VCaP (cell line): Measurements from ENCODE around the gene PACSIN2.

Experiments
- H3K27ac ChIP-seq: fragments of 450-650 bp; 2 replicates; pipeline ENCODE4 v1.5.1; 2017
- CTCF ChIP-seq: fragments of 450-650 bp; conservative IDR thresholded peaks from 2 replicates; pipeline ENCODE4 v1.5.1; 2017; ENCODE audit warnings: mild to moderate bottlenecking, moderate library complexity

The PACSIN2 gene

GRCh38 chr22:42874010-42874409 lies 140.9 kb downstream of the PACSIN2 start:
- H3K27ac ChIP-seq, result no peak overlapping the region
- TF ChIP-seq CTCF, result no peak

DNA sequence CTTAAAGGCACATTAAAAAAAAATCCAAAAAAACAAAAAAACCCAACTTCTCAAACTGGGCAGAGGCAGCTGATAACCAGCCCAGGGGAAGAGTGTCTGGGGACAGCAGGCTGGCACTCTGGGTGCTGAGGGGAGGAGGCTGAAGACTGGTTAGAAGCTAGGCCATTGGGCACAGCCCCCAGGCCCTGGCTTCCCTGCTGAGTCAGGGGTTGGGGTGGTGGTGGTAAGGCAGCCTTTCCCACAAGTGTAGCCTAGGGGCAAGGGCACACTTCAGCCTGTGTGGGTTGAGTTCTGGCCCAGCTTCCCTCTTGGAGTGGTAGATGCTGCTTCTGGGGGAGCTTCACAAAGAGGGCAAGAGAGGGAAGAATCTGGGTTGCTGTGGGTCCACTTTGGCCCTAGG lies 141.6 kb downstream of the PACSIN2 start:
- H3K27ac ChIP-seq, result no peak overlapping the region
- TF ChIP-seq CTCF, result no peak

DNA sequence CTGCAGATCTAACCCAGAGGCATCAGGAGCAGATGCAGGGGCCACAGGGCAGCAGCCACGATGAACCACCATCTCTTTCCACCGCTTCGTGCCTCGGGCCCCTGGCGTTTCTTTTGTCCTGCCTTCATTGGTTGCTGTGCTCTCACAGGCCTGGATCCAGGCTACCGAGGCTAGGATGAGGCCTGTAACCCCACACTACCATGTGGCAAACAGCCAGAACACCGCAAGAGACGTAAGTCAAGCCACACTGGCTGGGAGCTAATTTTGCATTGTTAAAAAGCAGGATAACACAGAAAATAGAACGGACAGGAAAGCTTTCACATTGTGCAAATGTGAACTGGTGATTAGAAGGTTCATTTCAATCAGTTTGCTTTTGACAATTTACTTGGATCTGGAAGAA lies 142.1 kb downstream of the PACSIN2 start:
- H3K27ac ChIP-seq, result no peak overlapping the region
- no peak for TF ChIP-seq CTCF

DNA sequence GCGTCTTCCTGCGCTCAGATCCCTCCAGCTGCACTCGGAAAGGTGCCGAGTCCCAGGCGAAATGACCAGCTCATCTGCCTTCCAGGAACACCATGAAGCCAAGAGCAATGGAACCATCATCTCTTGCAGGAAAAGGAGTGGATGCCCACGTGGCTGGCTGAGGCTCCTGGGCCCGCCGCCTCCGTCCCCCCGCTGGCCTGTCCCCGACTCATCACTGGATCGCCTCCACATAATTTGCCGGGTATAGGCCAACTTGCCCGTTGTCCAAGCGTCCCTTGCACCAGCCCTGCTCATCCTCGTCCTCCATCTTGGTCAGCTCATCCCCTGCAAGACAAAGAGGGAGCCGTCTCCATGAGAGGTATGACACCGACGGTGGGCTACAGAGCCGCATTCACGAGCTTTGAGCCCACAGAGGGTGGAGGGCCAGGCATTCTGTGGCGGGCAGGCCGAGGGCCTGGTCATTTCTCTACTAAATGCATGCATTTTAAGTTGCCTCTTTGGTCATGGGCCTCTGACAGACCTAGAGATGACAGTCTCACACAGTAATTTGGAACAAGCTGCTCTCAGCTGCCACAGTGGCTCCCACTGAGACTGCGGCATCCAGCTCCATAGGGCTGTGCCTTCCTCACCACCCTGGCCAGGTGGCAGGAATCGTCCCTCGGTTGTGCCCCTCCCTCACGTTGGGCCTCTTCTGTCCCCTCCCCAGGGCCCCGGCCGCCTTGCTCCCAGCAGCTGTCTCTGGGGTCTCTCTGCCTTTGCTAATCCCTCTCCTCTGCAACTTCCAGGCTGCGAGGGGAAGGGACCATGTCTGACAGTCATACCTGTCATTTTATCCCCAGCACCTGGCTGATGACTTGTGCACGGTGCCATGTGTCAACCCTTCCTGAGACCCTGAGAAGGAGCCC lies 143.6 kb downstream of the PACSIN2 start:
- no peak for TF ChIP-seq CTCF
- H3K27ac ChIP-seq, result no peak overlapping the region

DNA sequence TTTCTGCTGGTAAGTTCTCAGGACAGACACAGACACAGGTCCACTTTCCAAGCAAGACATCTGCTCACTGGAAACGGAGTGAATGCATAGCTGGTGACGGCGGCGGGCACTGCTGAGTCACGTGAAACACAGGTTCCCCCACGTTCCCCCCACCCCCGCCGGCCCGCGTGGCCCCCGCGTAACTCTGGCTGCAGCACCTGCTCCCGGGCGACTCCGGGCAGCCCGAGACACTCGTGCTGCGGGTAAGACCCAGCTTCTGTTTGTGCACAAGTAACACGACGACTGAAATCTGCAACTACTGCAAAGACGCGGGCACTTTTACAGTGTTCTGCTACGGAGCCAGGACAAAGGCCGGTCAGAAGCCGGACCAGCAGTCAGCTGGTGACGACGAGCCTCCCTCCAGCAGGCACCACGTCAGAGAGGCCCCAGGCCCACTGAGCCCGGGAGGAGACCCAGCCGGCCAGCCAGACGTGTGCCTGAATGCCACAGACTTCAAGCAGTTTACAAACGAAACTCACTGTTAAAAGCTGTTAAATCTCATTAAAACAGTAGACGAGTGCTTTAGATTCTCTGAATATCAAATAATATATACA lies 145.0 kb downstream of the PACSIN2 start:
- no peak overlapping the region for H3K27ac ChIP-seq
- TF ChIP-seq CTCF, result no peak

DNA sequence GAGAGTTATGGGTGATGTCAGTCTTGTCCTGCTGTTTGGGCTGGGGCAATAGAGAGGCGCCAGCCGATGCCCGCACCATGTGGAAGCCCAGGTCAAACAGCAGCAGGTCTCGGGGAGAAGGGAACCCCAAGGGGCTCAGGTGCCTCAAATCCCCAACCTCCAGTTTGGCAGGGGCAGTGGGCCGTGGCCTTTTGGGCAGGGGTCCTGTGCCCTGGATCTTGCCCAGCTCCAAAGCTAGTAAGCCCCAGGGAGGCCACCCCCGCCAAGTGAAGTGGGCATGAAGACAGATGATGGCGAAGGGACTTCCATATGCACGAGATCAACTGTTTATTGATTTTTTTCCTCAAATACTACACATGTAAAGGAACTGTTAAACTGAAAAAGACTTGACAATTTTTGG lies 145.5 kb downstream of the PACSIN2 start:
- TF ChIP-seq CTCF, result no peak
- peak overlapping the region; percentile 58 for H3K27ac ChIP-seq

DNA sequence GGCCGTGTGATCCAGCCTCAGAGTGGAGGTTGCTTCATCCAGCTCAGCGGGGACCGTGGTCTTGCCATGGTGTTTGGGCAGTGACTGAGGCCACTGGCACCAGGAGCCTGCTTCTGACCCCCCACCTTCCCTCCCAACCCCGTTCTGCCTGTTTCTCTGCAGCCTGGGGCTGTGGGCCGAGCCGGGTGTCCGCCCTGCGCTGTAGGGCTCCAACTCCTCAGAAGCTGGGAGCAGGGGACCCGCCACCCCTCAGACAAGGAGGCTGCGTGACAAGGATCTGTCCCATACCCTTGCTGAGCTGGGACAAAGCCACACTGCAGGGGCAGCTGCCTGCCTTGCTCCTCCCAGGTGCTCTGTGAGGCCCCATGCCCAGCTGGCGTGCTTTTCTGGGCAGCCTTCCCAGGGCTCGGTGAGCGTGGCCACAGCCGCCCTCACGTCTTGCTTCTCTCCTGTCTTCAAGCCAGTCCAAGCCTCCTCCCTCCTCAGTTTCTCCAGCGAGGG lies 146.1 kb downstream of the PACSIN2 start:
- no peak for TF ChIP-seq CTCF
- peak overlapping the region; percentile 58 for H3K27ac ChIP-seq
